Activated naive CD4-positive, alpha-beta T cell treated with Interleukin-2 at 50 U/mL for 16 hours (primary cell): ENCODE results near the gene CALU.

Experiments
- DNase-seq: peaks from one replicate; pipeline ENCODE4 v3.0.0-alpha.2; 2020

CALU gene

DNA sequence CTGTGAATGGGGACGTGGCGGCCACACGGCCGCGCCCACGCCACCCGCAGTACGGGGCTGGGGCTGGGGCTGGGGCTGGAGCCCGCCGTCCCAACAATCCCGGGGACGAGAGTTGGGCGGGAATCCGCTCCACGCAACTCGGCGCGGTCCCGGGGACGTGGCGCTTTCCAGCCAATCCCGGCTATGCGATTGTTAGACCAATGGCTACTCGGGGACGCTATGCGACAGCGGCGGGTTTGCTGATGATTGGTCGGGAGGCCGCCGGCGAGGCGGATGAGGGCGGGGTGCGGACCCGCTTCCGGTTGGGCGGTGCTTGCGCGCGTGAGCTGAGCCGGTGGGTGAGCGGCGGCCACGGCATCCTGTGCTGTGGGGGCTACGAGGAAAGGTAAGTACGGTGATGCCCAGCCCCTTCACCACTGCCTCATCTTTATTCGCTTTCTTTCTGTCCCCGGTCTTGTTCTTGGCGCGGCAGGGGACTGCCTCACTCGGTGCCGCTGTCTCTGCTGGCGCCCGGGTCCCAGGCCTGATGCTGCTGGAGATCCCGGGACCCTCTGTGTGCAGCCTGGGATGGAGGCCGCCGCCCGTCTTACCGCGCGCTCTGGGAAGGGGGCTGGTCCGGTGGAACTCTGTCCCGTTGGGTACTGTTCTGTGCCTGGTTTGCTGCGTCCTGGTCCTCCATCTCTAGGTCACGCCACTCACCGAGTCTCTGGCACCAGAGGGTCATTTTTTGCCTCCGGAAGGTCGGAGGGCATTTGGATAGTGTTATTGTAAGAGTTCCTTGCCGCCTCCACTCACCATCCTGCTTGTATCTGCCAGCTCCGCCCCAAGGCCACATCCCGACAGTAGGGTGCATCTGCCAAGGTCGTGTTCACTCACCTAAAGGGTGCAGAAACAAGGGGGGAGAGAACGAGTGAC, at the start of gene CALU:
TSS of gene CALU (plus strand) at position 312 of the 915 bp plus-strand sequence. CDS start 9,225 bp downstream, outside the sequence.
- DNase-seq = peak; percentile 95

GRCh38 chr7:128691227-128691626, 47.9 kb upstream of the CALU start:
- DNase-seq = no peak

DNA sequence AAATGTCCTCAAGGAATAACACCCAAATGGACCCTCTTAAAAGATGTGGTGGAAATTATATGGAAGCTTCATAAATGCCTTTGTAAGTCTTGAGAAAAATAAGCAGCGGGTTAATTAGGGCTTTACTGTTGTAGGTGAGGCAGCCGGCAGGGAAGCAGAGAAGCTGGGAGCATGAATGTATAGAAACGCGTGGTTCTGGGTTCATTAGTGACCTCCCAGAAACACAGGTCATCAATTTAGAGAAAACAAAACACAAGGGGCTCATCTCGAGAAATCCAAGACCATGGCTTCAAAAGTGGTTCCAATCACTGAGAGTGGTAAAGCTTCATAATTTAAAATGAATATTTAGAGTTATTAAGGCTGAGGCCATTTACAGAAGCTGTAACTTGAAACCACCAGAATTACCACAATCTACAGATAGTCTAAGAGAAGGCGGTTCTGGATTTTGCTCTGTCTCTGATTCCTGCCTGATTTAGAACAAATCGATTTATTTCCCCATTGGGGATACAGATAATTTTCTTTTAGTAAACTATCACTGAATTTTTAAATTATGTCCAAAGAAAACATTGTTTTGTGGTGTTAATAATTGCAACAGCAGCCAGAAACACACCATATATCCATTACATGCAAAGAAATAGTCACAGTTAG, 46.4 kb upstream of the CALU start:
- no peak for DNase-seq

DNA sequence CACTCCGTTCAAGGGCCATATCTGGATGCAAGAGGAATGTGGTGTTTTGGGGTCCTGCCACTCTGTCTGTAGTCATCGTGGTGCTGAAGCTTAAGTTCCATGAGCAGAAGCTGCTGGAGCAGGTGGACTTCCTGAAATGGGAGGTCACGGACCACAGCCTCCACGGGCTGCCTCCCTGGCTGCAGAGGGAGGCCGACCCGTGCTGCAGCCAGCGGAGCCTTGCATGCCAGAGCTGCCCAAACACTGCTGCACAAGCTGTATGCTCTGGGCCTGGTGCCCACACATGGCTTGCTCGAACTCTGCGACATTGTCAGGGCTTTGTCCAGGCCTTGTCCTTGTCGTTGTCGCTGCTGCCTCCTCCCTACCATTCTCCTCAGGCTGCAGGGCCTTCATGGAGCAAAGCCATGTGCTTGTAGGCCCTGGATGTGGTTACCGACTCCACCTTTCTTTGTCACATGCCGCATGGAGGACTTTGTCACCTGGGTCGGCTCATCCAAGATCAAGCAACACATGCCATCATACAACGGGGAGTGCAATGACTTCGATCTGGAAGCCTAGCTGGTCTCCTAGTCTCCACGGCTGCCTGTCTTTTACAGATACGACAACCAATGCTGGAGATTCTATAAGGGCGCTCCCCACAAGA, 45.7 kb upstream of the CALU start:
- no peak for DNase-seq

- DNase-seq = no peak
Measured at GRCh38 chr7:128694738-128695137, 44.4 kb upstream of the CALU start.

GRCh38 chr7:128697302-128697905, 41.8 kb upstream of the CALU start:
- peak; percentile 37 for DNase-seq

DNA sequence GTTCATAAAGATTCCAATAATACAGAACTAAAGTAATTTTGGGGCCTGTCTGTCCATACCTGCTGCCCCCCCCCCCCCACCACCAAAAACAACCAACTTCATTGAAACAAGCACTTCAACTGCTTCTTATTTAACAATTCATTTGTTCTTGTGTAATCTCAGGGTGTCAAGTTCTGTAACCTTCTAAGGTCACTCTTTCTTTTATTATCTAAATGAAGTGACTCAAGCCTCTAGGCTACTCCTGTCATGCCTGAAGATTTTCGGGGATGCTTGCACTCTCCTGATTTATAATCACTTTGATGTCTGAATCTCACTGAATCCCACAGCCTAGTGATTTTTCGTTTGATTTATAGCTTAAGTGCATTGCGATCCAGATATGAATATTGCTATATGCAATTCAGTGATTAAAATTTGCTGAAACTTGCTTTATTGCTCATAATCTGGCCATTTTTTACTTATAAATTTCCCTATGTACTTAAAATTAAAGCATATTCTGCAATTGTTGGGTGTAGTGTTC, 39.9 kb upstream of the CALU start:
- no peak for DNase-seq

- no peak for DNase-seq
Measured at GRCh38 chr7:128699895-128700294, 39.3 kb upstream of the CALU start.

DNA sequence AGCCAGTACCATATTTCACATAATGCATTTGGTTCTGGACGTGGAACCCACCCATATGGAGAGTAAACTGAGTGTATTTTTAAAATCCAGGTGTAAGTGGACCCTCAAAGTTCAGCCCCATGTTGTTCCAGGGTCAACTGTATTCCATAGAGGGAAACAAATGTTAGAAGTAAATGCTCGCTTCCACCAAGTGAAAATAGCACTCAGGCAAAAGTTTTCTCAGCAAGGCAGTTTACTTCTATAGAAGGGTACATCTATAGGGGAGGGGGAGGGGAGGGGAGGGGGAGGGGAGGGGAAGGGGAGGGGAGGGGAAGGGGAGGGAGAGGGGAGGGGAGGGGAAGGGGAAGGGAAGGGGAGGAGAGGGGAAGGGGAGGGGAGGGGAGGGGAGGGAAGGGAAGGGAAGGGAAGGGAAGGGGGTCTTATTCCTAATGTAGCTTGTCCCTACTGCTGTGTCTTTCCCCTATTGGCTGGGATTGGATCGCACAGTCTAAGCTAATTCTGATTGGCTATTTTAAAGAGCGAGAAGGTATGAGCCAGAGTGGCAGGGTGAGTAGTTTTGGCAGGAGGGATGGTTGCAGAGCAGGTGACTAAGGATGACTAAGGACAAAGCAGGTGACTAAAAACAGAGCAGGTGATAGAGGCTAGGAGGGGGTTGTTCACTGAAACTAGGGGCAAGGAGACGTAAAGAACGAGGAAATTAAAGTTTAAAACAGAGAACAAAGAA, 37.9 kb upstream of the CALU start:
- DNase-seq = no peak

DNA sequence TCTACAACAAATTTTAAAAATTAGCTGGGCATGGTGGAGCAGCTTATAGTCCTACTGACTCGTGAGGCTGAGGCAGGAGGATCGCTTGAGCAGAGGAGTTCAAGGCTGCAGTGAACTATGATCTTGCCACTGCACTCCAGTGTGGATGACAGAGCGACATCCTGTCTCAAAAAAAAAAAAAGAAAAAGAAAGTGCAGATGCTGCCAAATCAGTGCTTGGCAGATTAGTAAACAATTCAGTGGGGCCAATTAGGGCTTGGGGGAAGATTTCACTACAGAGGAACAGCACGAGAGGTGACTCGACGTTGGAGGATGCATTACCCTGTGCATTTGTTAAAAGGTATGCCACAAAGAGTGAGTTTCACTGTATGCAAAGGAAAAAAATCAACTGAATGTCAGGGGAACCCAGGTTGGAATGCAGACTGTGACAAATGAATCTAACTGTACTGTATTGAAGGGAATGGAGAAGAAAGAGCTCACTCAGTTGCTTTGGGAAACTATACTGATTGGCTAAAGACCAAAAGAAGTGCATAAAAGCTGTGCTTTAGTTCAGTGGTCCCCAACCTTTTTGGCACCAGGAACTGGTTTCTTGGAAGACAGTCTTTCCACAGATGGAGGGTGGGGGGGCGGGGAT, 35.4 kb upstream of the CALU start:
- no peak for DNase-seq

DNA sequence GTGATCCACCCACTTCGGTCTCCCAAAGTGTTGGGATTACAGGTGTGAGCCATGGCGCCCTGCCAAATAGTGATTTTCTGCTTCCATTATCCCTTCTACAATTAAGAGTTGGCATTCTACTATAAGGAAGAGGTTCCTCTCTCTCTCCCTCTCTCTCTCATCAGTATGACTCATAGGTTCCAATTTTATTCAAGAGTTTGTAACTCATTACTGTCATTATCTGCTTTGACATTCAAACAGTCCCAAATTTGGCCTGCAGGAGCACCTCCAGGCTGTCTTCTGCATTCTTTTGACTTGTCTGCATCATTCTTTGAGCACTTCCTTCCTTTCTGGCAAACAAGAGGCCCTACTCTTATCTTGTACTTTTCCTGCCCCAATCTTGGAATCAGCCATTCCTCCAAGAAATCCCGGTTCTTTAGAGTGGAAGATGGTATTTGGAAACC, 33.2 kb upstream of the CALU start:
- no peak for DNase-seq

DNA sequence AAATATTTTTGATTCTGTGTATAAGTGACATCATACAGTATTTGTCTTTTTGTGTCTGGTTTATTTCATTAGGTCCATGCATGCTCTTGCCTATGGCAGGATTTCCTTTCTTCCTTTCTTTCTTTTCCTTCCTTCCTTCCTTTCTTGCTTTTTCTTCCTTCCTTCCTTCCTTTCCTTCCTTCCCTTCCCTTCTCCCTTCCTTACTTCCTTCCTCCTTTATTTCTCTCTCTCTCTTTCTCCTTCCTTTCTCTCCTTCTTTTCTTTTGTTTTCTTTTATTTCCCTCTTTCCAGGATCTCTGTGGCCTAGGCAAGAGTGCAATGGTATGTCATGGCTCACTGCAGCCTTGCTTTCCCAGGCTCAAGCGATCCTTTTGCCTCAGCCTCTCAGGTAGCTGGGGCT, 31.4 kb upstream of the CALU start:
- no peak for DNase-seq

GRCh38 chr7:128708235-128708634, 30.9 kb upstream of the CALU start:
- DNase-seq = no peak

- DNase-seq = no peak
Measured at GRCh38 chr7:128708824-128709223, 30.3 kb upstream of the CALU start.

GRCh38 chr7:128710481-128710880, 28.7 kb upstream of the CALU start:
- DNase-seq = no peak

DNA sequence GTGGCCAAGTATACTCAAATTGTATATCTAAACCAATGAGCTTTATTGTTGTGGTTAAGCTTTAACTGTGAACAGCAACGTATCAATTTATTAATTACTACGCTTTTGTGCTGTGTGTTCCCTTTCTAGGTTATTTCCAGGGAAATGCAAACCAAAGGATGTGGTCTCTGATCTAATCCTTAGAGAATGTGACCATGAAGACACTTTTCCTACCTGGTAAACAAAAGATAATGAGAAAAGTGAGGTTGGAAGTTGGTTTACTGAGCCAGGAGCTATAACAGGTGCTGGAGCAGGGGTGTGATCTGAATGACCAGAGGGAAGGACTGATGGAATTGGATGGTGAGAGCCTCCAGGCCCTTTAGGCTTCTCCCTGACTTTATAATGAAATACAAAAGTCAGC, 25.4 kb upstream of the CALU start:
- no peak for DNase-seq

DNA sequence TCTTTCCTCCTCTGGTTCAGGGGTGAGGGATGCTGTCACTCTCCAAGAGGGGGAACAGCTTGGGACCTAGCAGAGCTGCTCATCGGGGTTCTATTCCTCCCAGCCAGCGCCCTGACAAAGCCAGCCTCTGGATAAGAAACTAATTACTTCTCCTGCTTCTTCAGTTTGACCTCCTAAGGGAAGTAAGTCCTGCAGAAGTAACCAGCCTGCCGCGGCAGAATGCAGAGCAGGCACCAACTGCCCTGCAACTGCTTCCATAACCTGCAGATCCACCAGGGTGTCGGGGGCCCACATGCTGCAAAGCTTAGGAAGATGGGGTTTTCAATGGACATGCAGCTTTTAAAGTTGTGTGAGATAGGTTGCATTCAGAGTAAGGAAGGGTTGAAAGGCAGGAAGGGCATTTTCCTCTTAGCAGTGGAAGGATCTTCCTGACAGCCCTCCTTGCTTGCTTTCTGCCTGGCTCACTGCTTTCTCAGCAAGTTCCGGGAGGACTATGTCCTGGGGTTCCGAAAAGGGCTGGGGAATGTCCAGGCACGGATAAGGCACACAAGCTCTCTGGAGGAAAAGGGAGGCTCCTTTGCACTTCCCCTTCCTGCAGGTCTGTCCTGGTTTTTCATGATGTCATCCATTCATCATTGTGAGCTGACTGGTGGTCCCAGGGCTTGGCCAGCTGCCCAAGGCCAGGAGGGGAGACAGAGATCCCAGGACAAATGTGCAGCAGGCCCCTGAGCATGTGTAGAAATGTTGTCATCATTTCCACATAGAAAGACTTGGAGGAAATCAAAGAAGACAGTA, 24.3 kb upstream of the CALU start:
- DNase-seq = no peak

DNA sequence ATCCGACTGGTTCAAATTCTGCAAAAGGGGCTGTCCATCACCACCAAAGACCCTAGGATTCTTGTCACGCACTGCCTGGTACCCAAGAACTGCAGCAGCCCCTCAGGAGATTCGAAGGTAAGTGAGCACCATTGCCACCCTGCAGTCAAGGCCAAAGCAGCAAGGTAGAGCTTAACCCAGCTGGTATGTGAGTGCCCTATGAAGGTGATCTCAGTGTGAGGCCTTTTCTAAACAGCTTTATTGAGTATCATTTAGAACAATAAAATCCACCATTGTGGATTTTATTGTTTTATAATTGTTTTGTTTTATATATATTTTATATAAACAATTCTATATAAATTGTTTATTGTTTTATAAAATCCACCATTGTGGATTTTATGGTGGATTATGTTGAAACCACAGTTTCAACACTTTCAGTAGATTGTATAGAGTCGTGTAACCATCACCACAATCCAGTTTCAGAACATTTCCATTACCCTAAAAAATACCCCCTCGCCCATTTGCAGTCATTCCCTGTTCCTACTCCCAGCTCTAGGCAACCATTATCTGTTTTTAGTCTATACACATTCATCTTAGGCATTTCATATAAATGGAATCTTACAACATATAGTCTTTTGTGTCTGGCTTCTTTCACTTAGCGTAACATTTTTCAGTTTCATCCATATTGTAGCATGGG, 20.1 kb upstream of the CALU start:
- no peak for DNase-seq

DNA sequence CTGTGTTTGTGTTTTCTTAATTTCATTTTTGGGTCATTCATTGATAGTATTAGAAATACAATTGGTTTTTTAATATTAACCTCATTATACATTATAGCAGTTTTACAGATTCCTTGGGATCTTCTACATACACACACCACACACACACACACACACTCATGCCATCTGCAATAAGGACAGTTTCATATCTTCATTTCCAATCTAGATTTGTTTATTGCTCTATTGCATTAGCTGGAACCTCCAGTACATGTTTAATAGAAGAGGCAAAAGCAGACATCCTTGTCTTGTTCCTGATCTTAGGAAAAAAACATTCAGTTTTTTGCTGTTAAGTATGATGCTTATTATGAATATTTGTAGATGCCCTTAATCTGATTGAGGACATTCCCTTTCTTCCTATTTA, 17.8 kb upstream of the CALU start:
- no peak for DNase-seq

- no peak for DNase-seq
Measured at GRCh38 chr7:128724743-128725142, 14.4 kb upstream of the CALU start.
